Stimulated activated CD4-positive, alpha-beta T cell treated with anti-CD3 and anti-CD28 coated beads, TNF-alpha, amount 100 ng/mL, for 1 hour (primary cell): ENCODE results near the gene EDN2.

Experiments used
- DNase-seq, 3 donors: peaks; one replicate each; pipeline ENCODE4 v3.0.0-alpha.2; 2020; ENCODE audit warnings: low read depth in 3 of 3, low spot score in 1 of 3

The EDN2 gene

DNA sequence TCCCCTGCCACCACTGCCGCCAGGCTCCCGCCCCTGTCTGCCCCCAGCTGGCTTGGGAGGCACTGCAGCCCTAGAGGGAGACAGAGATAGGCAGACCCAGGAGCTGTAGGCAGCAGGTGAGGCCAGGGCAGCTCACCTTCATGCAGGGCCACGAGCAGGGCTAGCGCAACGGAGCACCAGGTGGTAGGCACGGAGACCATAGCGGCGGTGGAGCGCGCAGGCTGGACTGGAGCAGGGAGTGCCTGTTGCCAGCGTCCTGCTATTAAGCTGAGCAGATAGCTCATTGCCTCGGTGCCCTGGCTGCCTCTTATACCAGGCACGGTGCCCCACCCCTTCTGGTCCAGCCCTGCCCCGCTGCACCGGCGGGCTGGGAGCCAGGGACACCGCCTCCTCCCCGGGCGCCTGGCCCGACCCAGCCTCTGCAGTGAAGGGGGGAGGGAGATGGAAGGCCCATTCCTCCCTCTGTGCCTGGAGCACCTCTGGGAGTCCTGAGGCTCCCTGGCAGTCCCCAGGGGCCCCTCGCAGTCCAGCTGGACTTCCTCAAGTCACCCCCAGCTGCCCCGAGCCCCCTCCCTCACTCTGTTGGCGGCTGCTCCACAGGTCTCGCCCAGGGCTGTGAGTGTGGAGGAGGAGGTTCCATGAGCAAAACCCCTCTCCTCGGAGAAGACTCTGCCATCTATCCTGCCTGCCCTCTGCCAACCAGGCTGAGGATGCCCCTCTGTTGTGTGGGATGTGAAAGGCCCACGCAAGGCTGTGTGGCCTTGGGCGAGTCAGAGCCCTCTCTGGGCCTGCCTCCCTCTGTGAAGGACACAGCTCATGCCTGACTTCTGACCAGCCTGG is at the start of gene EDN2:
TSS of gene EDN2 (minus strand) at position 282 of the 840 bp plus-strand sequence. CDS start at position 200, 82 bp downstream.
- no peak for DNase-seq

DNA sequence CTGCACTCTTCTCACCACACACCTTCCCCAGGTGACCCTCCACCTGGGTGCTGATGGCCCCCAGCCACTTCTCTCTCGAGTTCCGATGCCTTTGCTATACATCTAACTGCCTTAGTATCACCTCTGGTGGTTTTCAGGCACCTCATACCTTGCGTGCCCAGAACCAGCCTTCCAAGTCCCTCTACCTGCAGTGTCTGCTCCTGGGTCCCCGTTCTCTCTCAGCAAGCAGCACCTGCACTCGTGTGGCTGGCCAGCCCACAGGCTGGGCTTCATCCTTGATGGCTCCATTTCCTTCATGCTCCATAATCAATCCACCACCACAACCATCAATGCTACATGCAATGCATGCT is 49.2 kb upstream of the EDN2 start:
- DNase-seq: no peak

DNA sequence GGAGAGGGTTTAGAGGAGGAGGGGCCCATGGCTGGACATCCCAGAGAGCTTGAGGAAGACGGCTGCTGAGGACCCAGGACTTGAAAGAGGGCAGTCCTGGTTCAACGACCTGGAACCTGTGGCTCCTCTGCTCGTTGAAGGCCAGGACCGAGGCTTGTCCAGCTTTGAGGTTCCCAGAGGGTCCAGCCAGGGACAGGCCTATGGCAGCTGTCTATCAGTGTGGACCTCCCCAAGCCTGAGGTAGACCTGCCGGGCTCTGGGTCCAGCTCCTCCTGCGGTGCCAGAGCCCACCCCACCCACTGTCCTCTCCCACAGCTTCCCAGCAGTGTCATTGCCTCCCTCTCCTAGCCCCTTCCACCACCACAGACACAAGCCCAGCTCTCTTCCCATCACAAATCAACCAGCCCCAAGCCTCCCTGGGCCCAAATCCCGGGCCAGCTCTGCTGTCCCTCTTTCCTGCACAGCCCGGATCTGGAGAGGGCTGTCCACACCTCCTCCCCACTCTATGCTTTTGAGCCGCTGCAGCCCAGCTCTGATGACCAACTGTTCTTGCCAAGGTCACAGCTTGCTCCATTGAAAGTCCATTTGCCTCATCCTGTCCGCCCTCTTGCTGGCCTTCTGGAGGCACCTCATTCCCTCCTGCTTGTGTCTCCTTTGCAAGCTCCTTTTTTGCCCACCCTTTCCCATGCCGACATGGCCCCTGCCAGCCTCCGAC is 48.7 kb upstream of the EDN2 start:
- no peak for DNase-seq

DNA sequence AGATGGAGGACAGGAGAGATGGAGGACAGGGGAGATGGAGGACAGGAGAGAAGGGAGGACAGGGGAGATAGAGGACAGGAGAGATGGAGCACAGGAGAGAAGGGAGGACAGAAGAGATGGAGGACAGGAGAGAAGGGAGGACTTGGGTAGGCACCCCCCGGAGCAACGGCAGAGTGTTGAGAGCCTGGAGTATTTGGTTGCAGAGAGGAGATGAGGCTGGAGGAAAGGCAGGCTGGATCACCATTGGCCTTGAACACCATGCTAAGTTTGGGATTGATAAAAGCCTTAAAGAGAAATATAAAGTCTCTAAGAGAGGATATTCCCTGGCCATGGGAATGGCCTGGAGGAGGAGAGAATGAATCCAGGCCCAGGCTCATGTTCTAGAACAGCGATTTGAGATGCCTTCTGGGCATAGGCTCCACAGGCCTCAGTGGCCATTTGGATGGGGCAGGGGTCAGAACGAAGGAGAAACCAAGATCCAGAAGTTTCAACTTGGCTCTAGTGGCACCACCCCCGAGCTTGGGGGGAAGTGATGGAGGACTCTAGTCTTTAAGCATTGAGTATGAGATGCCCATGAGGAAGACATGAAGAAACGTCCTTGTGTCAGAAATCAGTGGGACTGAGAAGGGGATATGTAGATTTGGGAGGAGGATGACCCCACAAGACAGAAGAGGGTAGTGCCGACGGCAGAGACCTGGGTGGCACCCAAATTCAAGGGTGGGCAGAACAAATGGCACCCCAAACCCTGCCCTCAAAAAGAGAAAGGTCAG is 47.9 kb upstream of the EDN2 start:
- no peak for DNase-seq

DNA sequence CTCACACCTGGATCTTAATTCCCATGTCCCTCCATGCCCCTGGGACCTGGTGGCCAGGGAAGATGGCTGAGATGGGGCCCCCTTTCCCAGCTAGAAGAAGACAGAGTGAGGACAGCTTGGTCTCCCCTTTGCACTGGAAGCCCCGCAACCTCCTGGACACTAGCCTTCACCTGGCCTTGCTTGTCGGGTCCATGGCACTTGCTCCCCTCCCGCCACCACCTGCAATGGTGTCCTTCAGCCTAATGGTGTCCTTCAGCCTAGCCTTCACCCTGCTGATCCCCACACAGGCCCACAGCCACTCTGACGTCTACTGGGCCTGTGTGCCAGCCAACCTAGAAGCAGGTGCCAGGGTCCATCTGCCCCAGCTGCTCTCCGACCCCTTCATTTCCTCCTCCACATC is 45.9 kb upstream of the EDN2 start:
- no peak for DNase-seq

DNA sequence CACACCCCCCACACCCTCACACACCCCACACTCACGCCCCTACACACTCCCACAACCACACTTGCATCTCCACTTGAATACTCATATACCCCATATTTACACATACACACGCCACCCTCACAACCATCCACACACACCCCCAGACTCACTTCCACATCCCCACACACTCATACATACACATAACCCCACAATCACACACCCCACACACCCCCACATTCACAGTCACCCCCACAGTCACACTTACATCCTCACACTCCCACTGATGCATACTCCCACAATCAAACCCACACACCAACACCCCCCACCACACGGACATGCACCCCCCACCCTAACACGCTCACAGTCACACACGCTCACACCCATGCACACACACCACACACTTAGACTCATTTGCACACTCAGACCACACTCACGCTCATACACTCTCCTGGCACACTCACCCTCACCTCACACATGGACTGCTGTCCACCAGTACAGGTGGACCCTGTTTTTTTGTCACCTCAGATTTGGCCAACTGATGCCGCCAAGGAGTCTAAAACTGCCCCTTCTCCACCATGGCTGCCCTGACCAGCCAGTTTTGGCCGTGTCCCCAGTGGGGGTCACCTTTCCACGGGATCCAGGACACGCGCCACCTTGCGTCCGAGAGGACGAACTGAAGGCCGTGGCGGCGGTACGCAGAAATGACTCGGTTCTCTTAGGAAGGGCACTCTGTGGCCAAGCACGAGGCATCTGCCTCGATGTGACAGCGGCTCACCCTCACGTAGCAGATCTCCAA is 45.3 kb upstream of the EDN2 start:
- no peak for DNase-seq

DNA sequence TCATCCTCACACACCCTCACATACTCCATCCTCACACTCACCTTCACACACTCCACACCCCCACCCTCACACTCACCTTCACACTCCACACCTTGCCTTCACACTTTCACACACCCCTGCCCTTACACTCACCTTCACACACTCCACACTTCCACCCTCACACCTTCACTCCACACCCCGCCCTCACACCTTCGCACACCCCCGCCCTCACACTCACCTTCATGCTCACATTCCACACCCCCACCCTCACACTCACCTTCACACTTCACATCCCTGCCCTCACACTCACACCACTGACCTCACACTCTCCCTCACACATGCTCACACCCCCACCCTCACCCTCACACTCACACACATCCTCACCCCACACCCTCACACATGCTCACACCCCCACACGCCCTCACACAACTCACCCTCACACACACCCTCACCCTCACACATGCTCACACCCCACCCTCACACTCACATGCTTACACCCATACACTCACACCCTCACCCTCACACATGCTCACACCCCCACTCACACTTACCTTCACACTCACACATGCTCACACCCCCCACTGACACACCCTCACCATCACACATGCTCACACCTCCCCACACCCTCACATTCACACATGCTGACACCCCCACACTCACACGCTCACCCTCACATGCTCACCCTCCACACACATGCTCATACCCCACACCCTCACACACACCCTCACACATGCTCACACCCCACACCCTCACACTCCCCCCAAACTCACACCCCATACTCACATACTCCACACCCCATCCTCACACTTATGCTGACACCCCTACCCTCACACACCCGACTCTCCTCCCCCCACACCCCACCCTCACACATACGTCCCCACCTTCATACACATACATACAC is 44.5 kb upstream of the EDN2 start:
- DNase-seq: no peak

DNA sequence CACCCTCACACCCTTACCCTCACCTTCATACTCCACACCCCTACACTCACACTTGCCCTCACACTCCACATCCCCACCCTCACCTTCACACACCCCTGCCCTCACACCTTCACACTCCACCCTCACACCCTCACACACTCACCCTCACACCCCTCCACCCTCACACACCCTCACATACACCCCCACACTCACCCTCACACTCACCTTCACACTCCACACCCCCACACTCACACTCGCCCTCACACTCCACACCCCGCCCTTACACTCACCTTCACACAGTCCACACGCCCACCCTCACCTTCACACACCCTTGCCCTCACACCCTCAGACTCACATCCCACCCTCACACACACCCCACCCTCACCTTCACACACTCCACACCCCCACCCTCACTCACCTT is 43.6 kb upstream of the EDN2 start:
- no peak for DNase-seq

DNA sequence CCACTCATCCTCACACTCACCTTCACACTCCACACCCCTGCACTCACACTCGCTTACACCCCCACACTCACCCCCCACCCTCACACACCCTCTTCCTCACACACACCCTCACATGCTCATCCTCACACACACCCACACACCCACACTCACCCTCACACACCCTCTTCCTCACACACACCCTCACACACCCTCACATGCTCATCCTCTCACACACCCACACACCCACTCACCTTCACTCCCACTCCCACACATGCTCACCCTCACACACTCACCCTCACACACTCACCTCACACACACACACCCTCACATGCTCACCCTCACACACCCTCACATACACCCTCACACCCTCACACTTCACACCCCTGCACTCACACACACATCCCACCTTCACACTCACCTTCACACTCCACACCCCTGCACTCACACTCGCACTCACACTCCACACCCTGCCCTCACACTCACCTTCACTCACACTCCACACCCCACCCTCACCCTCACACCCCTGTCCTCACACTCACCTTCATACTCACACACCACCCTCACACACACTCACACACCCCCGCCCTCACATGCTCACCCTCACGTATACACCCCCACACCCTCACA is 42.6 kb upstream of the EDN2 start:
- no peak for DNase-seq

DNA sequence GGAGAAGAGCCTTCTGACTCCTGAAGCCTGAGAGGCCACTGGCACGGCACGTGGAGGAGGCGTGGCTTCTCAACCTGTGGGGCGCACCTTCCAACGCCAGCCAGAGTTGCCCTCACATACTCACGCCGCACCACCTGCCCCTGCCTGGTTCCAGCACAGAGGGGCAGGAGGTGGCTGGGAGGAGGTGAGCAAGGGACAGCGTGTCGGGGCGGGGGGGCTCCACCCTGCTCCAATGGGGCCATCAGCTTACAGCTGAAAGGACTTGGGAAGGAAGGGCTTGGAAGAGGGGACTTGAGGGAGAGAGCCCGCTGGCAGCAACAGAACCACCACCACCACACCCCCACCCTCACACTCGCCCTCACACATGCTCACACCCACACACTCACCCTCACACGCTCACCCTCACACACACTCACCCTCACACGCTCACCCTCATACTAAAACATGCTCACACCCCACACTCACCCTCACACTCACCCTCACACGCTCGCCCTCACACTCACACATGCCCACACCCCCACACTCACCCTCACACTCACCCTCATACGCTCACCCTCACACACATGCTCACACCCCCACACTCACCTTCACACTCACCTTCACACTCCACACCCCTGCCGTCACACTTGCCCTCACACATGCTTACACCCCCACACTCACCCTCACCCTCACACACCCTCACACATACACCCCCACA is 41.6 kb upstream of the EDN2 start:
- no peak for DNase-seq

DNA sequence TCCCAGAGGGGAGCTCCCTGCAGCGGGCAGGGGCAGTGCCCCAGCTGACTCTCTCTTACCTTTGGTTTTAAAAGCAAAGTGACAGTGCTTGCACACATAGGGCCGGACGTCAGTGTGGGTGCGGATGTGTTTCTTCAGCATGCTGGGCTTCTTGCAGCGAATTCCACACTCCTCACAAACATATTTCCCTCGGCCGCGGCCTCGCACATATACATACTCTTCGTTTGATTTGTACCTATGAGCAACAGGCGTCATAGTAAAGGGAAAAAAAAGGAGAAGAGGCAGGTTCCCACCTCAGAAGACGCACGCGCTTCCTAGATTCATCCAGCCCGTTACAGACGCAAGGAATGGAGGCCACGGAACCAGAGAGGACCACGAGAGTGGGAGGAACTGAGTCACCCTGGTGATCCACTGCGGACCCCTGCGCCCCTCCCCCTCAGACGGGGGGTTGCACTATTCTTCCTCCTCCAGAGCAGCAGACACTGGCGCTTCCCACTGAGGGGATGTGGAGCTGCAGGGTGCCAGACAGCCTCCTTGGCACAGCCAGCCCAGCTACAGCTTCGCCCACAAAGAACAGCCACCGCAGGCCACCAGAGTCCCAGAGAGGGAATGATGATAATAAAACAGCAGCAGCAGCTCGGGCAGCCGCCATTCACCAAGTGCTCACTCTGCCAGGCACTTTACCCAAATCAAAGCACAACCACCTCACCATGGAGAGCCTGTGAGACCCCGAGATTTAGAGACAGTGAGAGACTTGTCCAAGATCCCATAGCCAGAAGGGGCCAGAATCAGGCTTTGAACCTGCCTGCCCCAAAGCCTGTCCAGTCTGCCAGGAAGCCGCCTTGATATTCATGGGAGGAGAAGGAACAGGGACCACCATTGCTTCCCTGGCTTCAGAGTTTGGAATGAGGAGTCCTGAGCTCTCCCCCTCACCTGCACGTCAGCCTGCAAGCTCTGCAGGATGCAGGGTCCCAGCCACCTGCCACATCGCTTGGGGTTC is 40.5 kb upstream of the EDN2 start:
- no peak for DNase-seq

DNA sequence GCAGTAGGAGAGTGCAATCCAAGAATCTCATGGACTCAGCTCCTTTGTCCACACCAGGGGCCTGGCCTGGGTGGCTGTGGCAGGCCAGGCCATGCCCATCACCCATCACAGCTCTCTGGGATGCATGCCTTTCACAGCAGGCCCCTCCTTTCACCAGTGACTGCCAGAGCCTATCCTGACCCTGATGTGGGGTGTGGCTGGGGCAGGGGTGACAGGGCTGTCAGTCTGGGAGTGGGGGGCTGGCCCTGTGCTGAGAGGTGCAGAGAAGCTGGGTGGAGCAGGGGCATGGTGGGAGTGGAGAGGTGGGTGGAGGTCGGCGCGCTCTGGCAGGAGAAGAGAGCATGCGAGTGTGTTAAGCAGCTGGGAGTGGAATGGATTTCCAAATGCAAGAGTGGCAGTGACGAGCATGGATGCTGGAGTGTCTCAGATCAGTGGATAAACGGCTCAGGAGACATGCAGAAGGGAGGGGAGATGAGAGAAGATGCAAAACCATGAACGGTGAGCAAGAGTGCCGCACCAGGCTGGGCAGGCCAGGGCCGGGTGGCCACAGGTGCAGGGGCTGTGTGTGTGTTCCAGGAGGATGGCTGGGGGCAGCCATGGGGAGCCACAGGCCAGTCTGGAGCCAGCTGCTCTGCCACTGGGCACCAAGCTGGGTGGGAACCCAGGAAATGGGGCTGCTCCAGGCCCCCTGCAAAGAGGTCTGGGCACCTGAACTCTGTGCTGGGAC is 39.6 kb upstream of the EDN2 start:
- no peak for DNase-seq

DNA sequence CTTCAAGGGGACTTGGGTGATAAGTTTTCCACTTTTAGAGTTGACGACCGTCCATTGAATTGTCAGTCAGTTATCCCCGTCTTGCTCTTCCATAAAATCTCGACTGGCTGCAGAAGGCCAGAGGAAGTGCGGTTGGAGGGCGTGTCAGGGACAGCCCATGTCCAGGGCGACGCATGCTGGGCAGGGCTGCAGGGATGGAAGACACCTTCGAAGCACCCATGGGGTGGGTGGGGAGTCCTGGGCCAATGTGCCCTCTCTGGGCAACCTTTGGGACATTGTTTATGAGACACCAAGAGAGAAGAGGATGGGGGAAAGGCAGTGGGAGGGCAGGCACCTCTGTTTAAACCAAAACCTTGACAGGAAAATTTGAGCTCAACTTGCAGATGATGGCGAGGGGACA is 38.6 kb upstream of the EDN2 start:
- no peak for DNase-seq

DNA sequence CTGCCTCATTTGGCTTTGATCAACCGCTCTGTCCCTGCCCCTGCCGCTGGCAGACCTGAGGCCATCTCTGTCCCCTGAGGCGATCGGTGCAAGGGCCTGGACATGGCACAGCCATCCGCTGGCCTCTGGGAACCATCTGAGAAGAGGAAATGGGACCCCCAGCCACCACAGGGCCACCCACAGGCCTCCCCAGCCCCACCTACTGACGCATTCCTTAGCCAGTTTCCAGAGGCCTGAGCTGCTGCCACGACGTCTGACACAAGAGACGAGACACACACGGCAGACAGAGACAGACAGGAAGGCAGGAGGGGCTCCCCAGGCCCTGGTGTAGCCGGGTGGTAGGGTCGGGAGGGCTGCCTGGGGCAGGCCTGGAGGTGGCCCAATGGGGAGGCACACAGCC is 37.3 kb upstream of the EDN2 start:
- DNase-seq: no peak

DNA sequence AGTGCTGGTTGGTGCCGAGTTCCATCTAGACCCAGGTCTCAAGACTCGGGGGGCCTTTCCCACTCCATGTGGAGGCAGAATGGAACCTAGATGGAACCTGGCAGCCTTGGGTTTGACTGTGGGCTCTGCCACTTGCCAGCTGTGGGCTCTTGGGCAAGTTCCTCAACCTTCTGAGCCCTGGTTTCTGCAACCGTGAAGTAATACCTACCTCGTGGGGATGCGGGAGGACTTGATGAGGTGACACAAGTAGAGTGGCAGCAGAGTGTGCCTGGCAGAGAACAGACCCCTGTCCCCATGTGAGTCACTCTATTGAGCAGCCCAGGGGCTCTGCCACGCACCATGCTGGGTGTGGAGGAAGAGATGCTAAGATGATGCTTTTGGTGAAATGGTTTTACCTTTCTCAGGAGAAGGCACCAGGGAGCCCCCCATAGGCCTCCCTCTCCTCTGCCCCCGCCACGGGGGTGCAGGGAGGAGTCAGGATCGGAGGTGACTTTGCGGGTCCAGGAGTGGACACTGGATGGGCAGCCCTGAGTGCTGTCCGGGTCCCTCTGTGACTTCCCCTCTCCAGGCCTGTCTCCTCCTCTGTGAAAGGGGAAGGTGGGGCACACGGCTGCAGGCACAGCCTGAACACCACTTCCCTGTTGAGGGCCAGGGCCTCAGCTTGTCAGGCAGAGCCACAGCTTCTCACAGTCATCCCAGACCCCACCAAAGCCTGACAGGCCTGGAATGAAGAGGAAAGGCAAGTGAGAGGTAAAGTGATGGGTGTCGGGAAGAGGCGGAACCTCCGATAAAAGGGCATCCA is 36.7 kb upstream of the EDN2 start:
- DNase-seq: no peak

DNA sequence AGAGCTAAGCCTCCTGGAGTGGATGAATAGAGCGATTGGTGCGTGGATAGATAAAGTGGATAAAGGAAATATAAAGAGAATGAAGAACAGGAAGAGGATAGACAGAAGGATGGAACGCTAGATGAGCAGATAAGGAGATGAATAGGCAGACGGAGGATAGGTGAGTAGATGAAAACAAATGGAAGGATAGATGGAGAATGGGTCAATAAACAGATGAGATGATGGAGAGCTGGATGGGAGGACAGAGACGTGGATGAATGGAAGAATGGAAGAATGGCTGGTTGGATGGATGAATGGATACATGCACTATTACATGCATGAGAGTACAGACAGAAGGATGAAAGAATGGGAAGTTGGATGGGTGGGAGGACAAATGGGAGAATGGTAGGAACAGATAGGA is 35.2 kb upstream of the EDN2 start:
- DNase-seq: no peak

DNA sequence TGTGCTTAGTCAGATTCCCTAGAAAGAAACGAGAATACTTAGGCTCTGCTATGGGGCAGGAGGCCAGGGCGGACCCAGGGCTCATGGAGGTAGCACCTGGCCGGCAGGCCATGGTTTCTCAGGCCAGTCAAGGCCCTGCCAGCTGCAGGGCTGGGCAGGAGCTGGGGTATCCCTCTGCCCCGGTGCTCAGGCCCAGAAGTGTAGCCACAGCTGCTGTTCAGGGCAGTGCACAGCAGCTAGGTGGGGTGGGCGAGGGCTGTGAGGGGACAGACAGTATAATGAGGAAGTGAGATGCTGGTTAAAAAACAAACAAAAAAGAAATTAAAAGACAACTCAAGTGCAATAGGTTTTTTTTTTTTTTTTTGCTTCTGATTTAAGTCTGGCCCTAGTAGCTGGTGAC is 34.0 kb upstream of the EDN2 start:
- DNase-seq: no peak
